ENCODE results near the gene SRCIN1. TPM values are rescaled to one million over a fixed set of nuclear protein-coding genes. Genes with fewer than 3 reads are reported as not detected.

SRCIN1 gene
- total RNA-seq, 1 donor from 2014 or later: 0.05 TPM

DNA sequence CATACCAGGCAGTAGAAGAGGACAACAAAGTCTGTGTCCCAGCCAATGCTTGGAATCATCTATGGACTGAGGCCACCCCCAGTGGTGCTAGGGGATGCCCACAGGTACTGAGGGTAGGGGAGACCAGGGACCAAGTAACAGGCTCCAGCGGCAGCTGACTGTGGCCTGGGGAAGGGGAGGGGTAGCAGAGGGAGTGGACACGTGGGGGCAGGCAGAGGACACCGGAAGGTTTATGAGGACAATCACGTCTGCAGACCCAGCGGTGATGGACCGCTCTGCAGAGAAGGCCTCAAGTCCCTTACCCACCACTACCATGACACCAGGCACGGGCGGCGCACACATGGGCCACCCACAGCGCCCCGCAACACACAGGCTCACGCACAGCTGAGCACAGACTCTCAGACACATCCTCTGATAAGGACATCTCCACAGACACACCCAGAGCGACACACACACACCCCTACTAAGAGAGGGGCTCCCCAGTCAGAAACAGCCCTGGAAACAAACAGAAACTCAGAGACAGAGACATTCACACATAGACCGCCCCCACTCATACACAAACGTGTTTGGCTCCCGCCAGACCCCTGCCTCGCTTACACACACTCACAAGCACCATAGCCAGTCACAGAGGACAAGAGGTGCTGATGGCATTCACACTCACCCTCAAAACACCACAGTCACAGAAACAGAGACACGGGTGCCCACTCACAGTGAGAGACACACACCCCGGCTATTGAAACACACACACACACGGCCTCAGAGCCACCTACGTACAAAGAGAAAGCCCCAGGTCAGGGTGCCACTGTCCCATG lies 35.8 kb downstream of the SRCIN1 start:
- TF ChIP-seq CTCF (IDR thresholded peaks at IDR 0.05): no peak
- H3K27me3 Mint-ChIP-seq (ENCODE audit: unreplicated experiment): peaks cover 82% of the 10 kb centered on the region
- H3K36me3 Mint-ChIP-seq (ENCODE audit: unreplicated experiment): no peaks in the 10 kb centered on the region
- H3K9me3 Mint-ChIP-seq (ENCODE audit: unreplicated experiment): no peaks in the 10 kb centered on the region
- no peak overlapping the region for H3K4me3 Mint-ChIP-seq (ENCODE audit: unreplicated experiment)
- H3K4me1 Mint-ChIP-seq (ENCODE audit: unreplicated experiment): peaks cover 17% of the 10 kb centered on the region
- DNase-seq (ENCODE audit: extremely low spot score, unreplicated experiment): no peak
- no peak overlapping the region for H3K27ac Mint-ChIP-seq (ENCODE audit: unreplicated experiment)

GRCh38 chr17:38568845-38569510 lies 36.8 kb downstream of the SRCIN1 start:
- TF ChIP-seq CTCF (IDR thresholded peaks at IDR 0.05): no peak
- Mint-ChIP-seq H3K9me3 (ENCODE audit: unreplicated experiment) (no peaks in the 10 kb centered on the region), H3K27me3 (ENCODE audit: unreplicated experiment) (peaks cover 83% of the 10 kb centered on the region), H3K4me1 (ENCODE audit: unreplicated experiment) (peaks cover 17% of the 10 kb centered on the region), H3K27ac (ENCODE audit: unreplicated experiment) (no peak overlapping the region), H3K36me3 (ENCODE audit: unreplicated experiment) (no peaks in the 10 kb centered on the region), H3K4me3 (ENCODE audit: unreplicated experiment) (no peak overlapping the region)
- no peak for DNase-seq (ENCODE audit: extremely low spot score, unreplicated experiment)

DNA sequence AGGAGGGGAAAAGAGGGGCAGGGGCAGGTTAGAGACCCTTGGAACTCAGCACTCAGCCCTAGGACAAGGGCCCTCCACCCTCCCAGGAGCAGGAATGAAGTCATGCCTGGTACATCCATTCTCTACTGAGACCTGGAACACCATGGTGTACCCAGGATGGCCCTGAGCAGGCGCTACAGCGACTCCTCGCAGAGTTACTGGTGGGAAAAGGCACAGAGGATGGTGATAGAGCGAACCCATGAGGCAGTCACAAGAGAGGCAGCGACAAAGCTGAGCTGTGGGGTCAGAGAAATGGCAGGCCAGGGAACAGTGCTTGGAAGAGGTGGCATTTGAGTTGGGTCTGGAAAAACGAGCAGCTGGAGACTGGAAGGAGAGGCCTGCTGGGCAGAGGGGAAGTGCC lies 37.5 kb downstream of the SRCIN1 start:
- Mint-ChIP-seq H3K27ac (ENCODE audit: unreplicated experiment) (no peak overlapping the region), H3K4me1 (ENCODE audit: unreplicated experiment) (peaks cover 17% of the 10 kb centered on the region), H3K4me3 (ENCODE audit: unreplicated experiment) (no peak overlapping the region), H3K27me3 (ENCODE audit: unreplicated experiment) (peaks cover 83% of the 10 kb centered on the region), H3K36me3 (ENCODE audit: unreplicated experiment) (no peaks in the 10 kb centered on the region), H3K9me3 (ENCODE audit: unreplicated experiment) (no peaks in the 10 kb centered on the region)
- no peak for DNase-seq (ENCODE audit: extremely low spot score, unreplicated experiment)
- TF ChIP-seq CTCF (IDR thresholded peaks at IDR 0.05): no peak

- H3K9me3 Mint-ChIP-seq (ENCODE audit: unreplicated experiment): no peaks in the 10 kb centered on the region
- H3K4me1 Mint-ChIP-seq (ENCODE audit: unreplicated experiment): peaks cover 15% of the 10 kb centered on the region
- H3K36me3 Mint-ChIP-seq (ENCODE audit: unreplicated experiment): no peaks in the 10 kb centered on the region
Observed at GRCh38 chr17:38567350-38567749, 38.4 kb downstream of the SRCIN1 start.

More at GRCh38 chr17:38567350-38567749, 38.4 kb downstream of the SRCIN1 start:
- no peak overlapping the region for H3K27ac Mint-ChIP-seq (ENCODE audit: unreplicated experiment)
- H3K4me3 Mint-ChIP-seq (ENCODE audit: unreplicated experiment): no peak overlapping the region
- no peak for TF ChIP-seq CTCF (IDR thresholded peaks at IDR 0.05)
- DNase-seq (ENCODE audit: extremely low spot score, unreplicated experiment): no peak
- H3K27me3 Mint-ChIP-seq (ENCODE audit: unreplicated experiment): peaks cover 87% of the 10 kb centered on the region

Measured in osteocyte (in vitro differentiated cells).